Measurements from ENCODE around the gene CREB1.

The CREB1 gene

GRCh38 chr2:207529330-207530159 is at the start of gene CREB1:
Gene CREB1, plus strand, starts transcription at chr2:207529962. Its CDS starts 25,674 bp downstream, at chr2:207555636.
- Histone ChIP-seq H3K9ac (ENCODE audit: low read length) (peak within 1 kb of the TSS; percentile 96), H3K36me3 (ENCODE audit: control insufficient read depth, insufficient read depth, low read length) (no peaks in the 10 kb centered on the region), H3K4me1 (ENCODE audit: control insufficient read depth, insufficient read depth, low read length) (peaks cover 12% of the 10 kb centered on the region), H3K4me3 (ENCODE audit: low read length) (peak within 1 kb of the TSS; percentile 99), H3K27ac (ENCODE audit: low read depth, low read length) (peak within 1 kb of the TSS; percentile 94), H3K27me3 (ENCODE audit: control insufficient read depth, insufficient read depth, low read length) (no peaks in the 10 kb centered on the region)

DNA sequence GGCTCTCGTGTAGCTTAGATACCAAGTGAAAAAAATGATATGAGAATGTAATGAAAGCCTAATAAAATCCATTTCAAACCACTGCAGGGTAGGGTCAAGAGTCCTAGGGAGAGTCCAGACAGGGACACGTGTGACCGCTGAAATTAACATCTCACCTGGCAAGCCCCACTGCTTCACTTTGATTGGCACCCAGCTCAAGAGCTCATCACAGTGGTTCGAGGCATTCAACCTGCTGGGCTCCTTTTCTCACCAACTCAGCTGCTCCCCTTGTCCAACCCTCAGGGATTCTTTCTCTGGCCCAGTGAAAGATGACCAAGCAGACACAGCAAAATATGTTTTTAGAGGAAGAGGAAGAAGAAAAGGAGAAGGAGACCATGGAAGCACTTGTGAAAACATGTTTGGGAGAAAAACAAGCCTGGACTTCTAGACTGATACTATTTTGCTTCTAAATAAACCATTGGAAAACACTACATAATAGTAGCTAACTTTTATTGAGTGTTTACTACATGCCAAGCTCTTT is 49.2 kb upstream of the CREB1 start:
- no peak overlapping the region for H3K4me3 ChIP-seq (ENCODE audit: low read length)
- no peaks in the 10 kb centered on the region for H3K27me3 ChIP-seq (ENCODE audit: control insufficient read depth, insufficient read depth, low read length)
- H3K9ac ChIP-seq (ENCODE audit: low read length): no peak overlapping the region
- no peaks in the 10 kb centered on the region for H3K36me3 ChIP-seq (ENCODE audit: control insufficient read depth, insufficient read depth, low read length)
- H3K27ac ChIP-seq (ENCODE audit: low read depth, low read length): no peak overlapping the region
- H3K4me1 ChIP-seq (ENCODE audit: control insufficient read depth, insufficient read depth, low read length): peaks cover 3% of the 10 kb centered on the region

DNA sequence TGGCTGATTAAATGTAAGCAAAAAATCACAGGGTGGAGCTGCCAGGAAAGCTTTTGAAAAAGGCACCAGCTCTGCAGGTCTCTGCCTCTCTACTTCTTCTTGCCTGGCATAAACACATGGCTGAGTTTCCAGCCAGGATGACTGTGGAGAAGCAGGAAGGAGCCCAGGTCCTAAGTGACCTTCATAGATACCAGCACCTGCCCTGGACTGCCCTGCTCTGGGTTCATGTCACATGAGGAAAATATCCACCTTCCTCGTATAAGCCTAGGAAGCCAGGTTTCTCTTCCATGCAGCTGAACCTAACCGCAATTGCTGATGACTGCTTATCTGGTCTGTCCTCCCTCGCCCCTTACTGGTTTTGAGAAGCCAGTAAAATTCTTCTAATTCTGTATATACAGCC is 47.8 kb upstream of the CREB1 start:
- H3K36me3 ChIP-seq (ENCODE audit: control insufficient read depth, insufficient read depth, low read length): no peaks in the 10 kb centered on the region
- no peaks in the 10 kb centered on the region for H3K27me3 ChIP-seq (ENCODE audit: control insufficient read depth, insufficient read depth, low read length)
- no peak overlapping the region for H3K27ac ChIP-seq (ENCODE audit: low read depth, low read length)
- peaks cover 3% of the 10 kb centered on the region for H3K4me1 ChIP-seq (ENCODE audit: control insufficient read depth, insufficient read depth, low read length)
- H3K9ac ChIP-seq (ENCODE audit: low read length): no peak overlapping the region
- no peak overlapping the region for H3K4me3 ChIP-seq (ENCODE audit: low read length)

GRCh38 chr2:207482630-207483029 is 47.1 kb upstream of the CREB1 start:
- H3K9ac ChIP-seq (ENCODE audit: low read length): no peak overlapping the region
- no peak overlapping the region for H3K27ac ChIP-seq (ENCODE audit: low read depth, low read length)
- no peaks in the 10 kb centered on the region for H3K36me3 ChIP-seq (ENCODE audit: control insufficient read depth, insufficient read depth, low read length)
- no peak overlapping the region for H3K4me3 ChIP-seq (ENCODE audit: low read length)
- peaks cover 3% of the 10 kb centered on the region for H3K4me1 ChIP-seq (ENCODE audit: control insufficient read depth, insufficient read depth, low read length)
- no peaks in the 10 kb centered on the region for H3K27me3 ChIP-seq (ENCODE audit: control insufficient read depth, insufficient read depth, low read length)

DNA sequence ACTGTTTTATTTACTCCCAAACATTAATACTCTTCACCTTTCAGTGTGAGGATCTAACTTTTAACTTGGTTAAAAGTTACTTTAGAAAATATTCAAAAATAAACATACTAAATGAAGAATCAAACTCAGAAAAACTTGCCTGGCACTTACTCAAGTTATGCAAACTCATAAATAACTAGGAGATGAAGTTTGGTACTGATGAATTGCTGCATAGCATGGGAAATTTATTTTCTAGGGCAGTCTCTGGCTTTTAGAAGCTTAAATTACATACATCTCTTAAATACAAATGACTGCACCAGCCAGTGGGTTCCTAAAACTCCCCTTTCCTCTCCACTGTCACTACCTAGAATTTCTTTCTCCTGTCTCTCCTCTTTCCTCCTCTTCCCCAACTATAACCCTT is 46.7 kb upstream of the CREB1 start:
- no peaks in the 10 kb centered on the region for H3K27me3 ChIP-seq (ENCODE audit: control insufficient read depth, insufficient read depth, low read length)
- no peak overlapping the region for H3K4me3 ChIP-seq (ENCODE audit: low read length)
- no peaks in the 10 kb centered on the region for H3K36me3 ChIP-seq (ENCODE audit: control insufficient read depth, insufficient read depth, low read length)
- no peak overlapping the region for H3K9ac ChIP-seq (ENCODE audit: low read length)
- no peak overlapping the region for H3K27ac ChIP-seq (ENCODE audit: low read depth, low read length)
- peaks cover 3% of the 10 kb centered on the region for H3K4me1 ChIP-seq (ENCODE audit: control insufficient read depth, insufficient read depth, low read length)

GRCh38 chr2:207483477-207483876 is 46.3 kb upstream of the CREB1 start:
- no peak overlapping the region for H3K4me3 ChIP-seq (ENCODE audit: low read length)
- H3K4me1 ChIP-seq (ENCODE audit: control insufficient read depth, insufficient read depth, low read length): peaks cover 3% of the 10 kb centered on the region
- H3K36me3 ChIP-seq (ENCODE audit: control insufficient read depth, insufficient read depth, low read length): no peaks in the 10 kb centered on the region
- H3K9ac ChIP-seq (ENCODE audit: low read length): no peak overlapping the region
- H3K27me3 ChIP-seq (ENCODE audit: control insufficient read depth, insufficient read depth, low read length): no peaks in the 10 kb centered on the region
- no peak overlapping the region for H3K27ac ChIP-seq (ENCODE audit: low read depth, low read length)

- no peaks in the 10 kb centered on the region for H3K36me3 ChIP-seq (ENCODE audit: control insufficient read depth, insufficient read depth, low read length)
- no peak overlapping the region for H3K4me3 ChIP-seq (ENCODE audit: low read length)
- no peaks in the 10 kb centered on the region for H3K27me3 ChIP-seq (ENCODE audit: control insufficient read depth, insufficient read depth, low read length)
- H3K9ac ChIP-seq (ENCODE audit: low read length): no peak overlapping the region
- no peak overlapping the region for H3K27ac ChIP-seq (ENCODE audit: low read depth, low read length)
- peaks cover 3% of the 10 kb centered on the region for H3K4me1 ChIP-seq (ENCODE audit: control insufficient read depth, insufficient read depth, low read length)
Measured at GRCh38 chr2:207484444-207485391, 45.0 kb upstream of the CREB1 start.

DNA sequence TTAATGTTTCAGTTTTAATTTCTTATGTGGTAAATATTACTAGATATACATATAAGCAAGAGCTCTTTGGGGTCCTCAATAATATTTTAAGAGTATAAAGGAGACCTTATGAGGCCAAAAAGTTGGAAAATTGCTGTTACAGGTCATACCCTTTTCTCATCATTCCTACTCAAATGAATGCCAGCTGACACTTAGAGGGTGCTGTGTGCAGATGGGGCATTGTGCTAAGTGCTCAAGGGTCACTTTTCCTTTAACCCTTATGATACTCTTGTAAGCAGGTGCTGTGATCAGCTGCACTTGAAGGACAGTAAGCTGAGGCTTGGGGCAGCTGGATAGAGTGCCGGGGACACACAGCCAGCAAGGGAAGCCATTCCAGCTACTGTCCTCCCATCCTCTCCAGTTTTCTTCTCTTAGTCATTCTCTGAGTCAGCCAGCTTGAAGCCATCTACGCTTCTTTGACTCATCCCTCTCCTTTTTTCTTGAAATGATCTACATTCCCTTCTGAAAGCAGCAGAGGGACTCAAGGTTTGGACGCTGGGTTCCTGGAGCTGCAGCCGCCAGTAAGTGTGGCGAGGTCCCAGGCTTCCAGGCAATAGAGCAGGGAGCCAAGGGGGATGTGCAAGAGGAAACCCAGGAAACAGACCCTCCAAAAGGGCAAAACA is 42.0 kb upstream of the CREB1 start:
- H3K4me3 ChIP-seq (ENCODE audit: low read length): no peak overlapping the region
- H3K27me3 ChIP-seq (ENCODE audit: control insufficient read depth, insufficient read depth, low read length): no peaks in the 10 kb centered on the region
- H3K36me3 ChIP-seq (ENCODE audit: control insufficient read depth, insufficient read depth, low read length): no peaks in the 10 kb centered on the region
- no peaks in the 10 kb centered on the region for H3K4me1 ChIP-seq (ENCODE audit: control insufficient read depth, insufficient read depth, low read length)
- H3K27ac ChIP-seq (ENCODE audit: low read depth, low read length): no peak overlapping the region
- no peak overlapping the region for H3K9ac ChIP-seq (ENCODE audit: low read length)

- Histone ChIP-seq H3K36me3 (ENCODE audit: control insufficient read depth, insufficient read depth, low read length) (no peaks in the 10 kb centered on the region), H3K27me3 (ENCODE audit: control insufficient read depth, insufficient read depth, low read length) (no peaks in the 10 kb centered on the region), H3K4me3 (ENCODE audit: low read length) (no peak overlapping the region), H3K9ac (ENCODE audit: low read length) (no peak overlapping the region), H3K4me1 (ENCODE audit: control insufficient read depth, insufficient read depth, low read length) (no peaks in the 10 kb centered on the region), H3K27ac (ENCODE audit: low read depth, low read length) (no peak overlapping the region)
Measured at GRCh38 chr2:207489251-207489650, 40.5 kb upstream of the CREB1 start.

DNA sequence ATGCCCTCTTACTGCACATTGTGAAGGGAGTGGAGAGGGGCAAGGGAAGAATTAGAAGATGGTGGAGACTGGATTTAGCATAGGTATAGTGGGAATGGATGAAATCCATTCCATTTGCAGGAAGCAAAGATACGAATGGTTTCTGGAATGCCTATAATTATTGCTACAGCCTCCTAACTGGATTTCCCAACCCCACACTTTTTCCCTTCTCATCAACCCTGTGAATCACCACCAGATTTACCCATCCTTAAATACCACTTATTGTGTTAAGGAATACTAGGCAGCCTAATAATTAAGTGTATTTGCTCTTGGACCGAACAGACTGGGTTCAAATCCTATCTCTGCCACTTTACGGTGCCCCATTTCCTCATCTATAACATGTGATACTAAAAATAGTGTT is 39.3 kb upstream of the CREB1 start:
- Histone ChIP-seq H3K9ac (ENCODE audit: low read length) (no peak overlapping the region), H3K27ac (ENCODE audit: low read depth, low read length) (no peak overlapping the region), H3K4me3 (ENCODE audit: low read length) (no peak overlapping the region), H3K4me1 (ENCODE audit: control insufficient read depth, insufficient read depth, low read length) (no peaks in the 10 kb centered on the region), H3K36me3 (ENCODE audit: control insufficient read depth, insufficient read depth, low read length) (no peaks in the 10 kb centered on the region), H3K27me3 (ENCODE audit: control insufficient read depth, insufficient read depth, low read length) (no peaks in the 10 kb centered on the region)

DNA sequence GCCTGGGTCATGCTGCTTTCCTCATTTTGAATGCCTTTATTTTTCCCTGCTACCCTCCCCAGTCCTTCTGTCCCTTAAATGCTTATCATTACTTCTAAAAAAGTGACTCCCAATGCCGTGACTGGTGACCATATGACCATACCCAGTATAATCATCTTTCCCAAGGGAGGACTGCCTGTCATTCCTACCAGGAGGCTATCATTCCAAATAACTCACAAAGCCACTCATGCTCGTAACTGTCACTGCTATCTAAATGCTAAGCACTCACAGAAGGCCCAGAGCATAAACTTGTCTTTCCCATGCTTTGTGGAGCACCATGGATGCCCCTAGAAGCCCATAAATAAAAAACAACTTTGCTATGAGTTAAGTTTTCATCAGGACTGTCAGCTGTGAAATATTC is 38.7 kb upstream of the CREB1 start:
- Histone ChIP-seq H3K4me1 (ENCODE audit: control insufficient read depth, insufficient read depth, low read length) (no peaks in the 10 kb centered on the region), H3K4me3 (ENCODE audit: low read length) (no peak overlapping the region), H3K27me3 (ENCODE audit: control insufficient read depth, insufficient read depth, low read length) (no peaks in the 10 kb centered on the region), H3K27ac (ENCODE audit: low read depth, low read length) (no peak overlapping the region), H3K9ac (ENCODE audit: low read length) (no peak overlapping the region), H3K36me3 (ENCODE audit: control insufficient read depth, insufficient read depth, low read length) (no peaks in the 10 kb centered on the region)

DNA sequence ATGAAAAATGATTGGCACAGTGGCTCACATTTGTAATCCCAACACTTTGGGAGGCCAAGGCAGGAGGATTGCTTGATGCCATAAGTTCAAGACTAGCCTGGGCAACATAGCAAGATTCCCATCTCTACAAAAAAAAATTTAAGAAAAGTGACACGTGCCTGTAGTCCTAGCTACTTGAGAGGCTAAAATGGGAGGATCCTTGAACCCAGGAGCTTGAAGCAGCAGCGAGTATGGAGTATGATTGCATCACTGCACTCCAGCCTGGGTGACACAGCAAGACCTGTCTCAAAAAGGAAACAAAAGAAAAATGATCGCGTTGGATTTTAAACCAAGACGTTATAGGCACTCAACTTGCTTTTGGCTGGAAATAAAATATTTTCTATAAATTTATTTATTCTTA is 37.8 kb upstream of the CREB1 start:
- no peaks in the 10 kb centered on the region for H3K4me1 ChIP-seq (ENCODE audit: control insufficient read depth, insufficient read depth, low read length)
- no peak overlapping the region for H3K4me3 ChIP-seq (ENCODE audit: low read length)
- H3K27ac ChIP-seq (ENCODE audit: low read depth, low read length): no peak overlapping the region
- H3K9ac ChIP-seq (ENCODE audit: low read length): no peak overlapping the region
- no peaks in the 10 kb centered on the region for H3K27me3 ChIP-seq (ENCODE audit: control insufficient read depth, insufficient read depth, low read length)
- H3K36me3 ChIP-seq (ENCODE audit: control insufficient read depth, insufficient read depth, low read length): no peaks in the 10 kb centered on the region

Data from rectal smooth muscle tissue (tissue), 1 donor.